B cell (primary cell): ENCODE measurements around the gene FERMT3. TPM values are rescaled to one million over a fixed set of nuclear protein-coding genes. Genes with fewer than 3 reads are reported as not detected.
A peak's percentile ranks its signal among the peaks of the same experiment; 100 is the strongest.

ENCODE experiments used
- ATAC-seq: fragments of 200-7000 bp; cut with Tn5 transposase; one replicate; pipeline ENCODE4 v1.10.0; 2021; ENCODE audit warnings: low read depth, mild to moderate bottlenecking, moderate number of reproducible peaks, moderate library complexity
- CTCF ChIA-PET: fragments of 350-600 bp; sonication (Branson Sonifier 250); formaldehyde crosslinking; loops from one replicate; lab custom pipeline; 2021; ENCODE audit warnings: antibody characterized with exemption, inconsistent platforms; lab: Charles Lee
- POLR2A ChIA-PET: fragments of 350-600 bp; sonication (Branson Sonifier 250); formaldehyde crosslinking; loops from one replicate; lab custom pipeline; 2021; ENCODE audit warnings: antibody characterized with exemption; lab: Charles Lee
- DNase-seq: peaks from one replicate; pipeline ENCODE4 v3.0.0; 2013
- H2AFZ ChIP-seq: 2 replicates; pipeline ENCODE4 v1.6.1; 2012; ENCODE audit warnings: mild to moderate bottlenecking, low read depth, low read length; ENCODE audit not compliant: insufficient read depth, poor library complexity, severe bottlenecking
- H3K27ac ChIP-seq, 2 donors: 1 replicate in 1 of 2; 2 replicates in 1 of 2; pipeline ENCODE4 v1.5.1; 2012 to 2013; ENCODE audit warnings: low read length in 2 of 2, mild to moderate bottlenecking in 2 of 2, moderate library complexity in 1 of 2
- H3K27me3 ChIP-seq, 4 experiments: fragments of 200-600 bp in 1 of 4; sonication (generic) in 1 of 4; replicated peaks in 1 of 4; 1 replicate in 2 of 4; 2 replicates in 2 of 4; pipeline versions ENCODE4 v1.6.1 to v1.7.0; 2013 to 2016; ENCODE audit warnings: low read length in 3 of 4, mild to moderate bottlenecking in 2 of 4, mixed read lengths in 1 of 4, moderate library complexity in 1 of 4; ENCODE audit not compliant: insufficient read depth in 4 of 4, control insufficient read depth in 3 of 4; ENCODE audit errors: control extremely low read depth in 1 of 4
- H3K36me3 ChIP-seq, 2 experiments: replicated peaks in 1 of 2; 1 replicate in 1 of 2; 2 replicates in 1 of 2; pipeline versions ENCODE4 v1.6.1 to v1.7.1; 2013; ENCODE audit warnings: low read length in 1 of 2; ENCODE audit not compliant: insufficient read depth in 2 of 2, control insufficient read depth in 1 of 2; ENCODE audit errors: control extremely low read depth in 1 of 2, extremely low read depth in 1 of 2
- H3K4me1 ChIP-seq, 2 donors: fragments of 200-600 bp in 1 of 2; sonication (generic) in 1 of 2; 1 replicate in 1 of 2; 2 replicates in 1 of 2; pipeline versions ENCODE4 v1.5.1 to v1.6.1; 2013 to 2017; ENCODE audit warnings: low read length in 2 of 2; ENCODE audit not compliant: control insufficient read depth in 2 of 2, insufficient read depth in 2 of 2
- H3K4me2 ChIP-seq: replicated peaks from 2 replicates; pipeline ENCODE3; 2012; ENCODE audit warnings: mild to moderate bottlenecking, low read depth, low read length; ENCODE audit not compliant: poor library complexity, severe bottlenecking
- H3K4me3 ChIP-seq, 5 experiments: fragments of 200-600 bp in 1 of 5; sonication (generic) in 1 of 5; 1 replicate in 3 of 5; 2 replicates in 2 of 5; pipeline versions ENCODE4 v1.5.1 to v1.7.0; 2011 to 2016; ENCODE audit warnings: low read length in 4 of 5, mild to moderate bottlenecking in 4 of 5, low read depth in 2 of 5, control low read depth in 1 of 5, moderate library complexity in 1 of 5; ENCODE audit not compliant: insufficient read depth in 1 of 5; ENCODE audit errors: control extremely low read depth in 1 of 5, extremely low read depth in 1 of 5
- H3K79me2 ChIP-seq: fragments of 200-600 bp; sonication (generic); one replicate; pipeline ENCODE4 v1.6.0; 2016; ENCODE audit warnings: low read length; ENCODE audit not compliant: control insufficient read depth, insufficient read depth
- H3K9ac ChIP-seq: fragments of 200-600 bp; sonication (generic); 2 replicates; pipeline ENCODE4 v1.6.1; 2017; ENCODE audit warnings: mild to moderate bottlenecking, low read length, moderate library complexity
- H3K9me3 ChIP-seq, 3 donors: one replicate each; pipeline versions ENCODE4 v1.6.1 to v1.7.1; 2013; ENCODE audit warnings: low read length in 2 of 3; ENCODE audit not compliant: control insufficient read depth in 2 of 3, insufficient read depth in 1 of 3; ENCODE audit errors: control extremely low read depth in 1 of 3
- H4K20me1 ChIP-seq: 2 replicates; pipeline ENCODE4 v1.6.0; 2012; ENCODE audit warnings: mild to moderate bottlenecking, low read length; ENCODE audit not compliant: insufficient read depth, control insufficient read depth, poor library complexity, severe bottlenecking
- H3K27ac Mint-ChIP-seq: one replicate; pipeline ENCODE4 v1.8.0; 2021; ENCODE audit warnings: mixed read lengths
- H3K27me3 Mint-ChIP-seq: one replicate; pipeline ENCODE4 v1.8.0; 2021; ENCODE audit warnings: mixed read lengths
- H3K4me1 Mint-ChIP-seq: one replicate; pipeline ENCODE4 v1.8.0; 2021; ENCODE audit warnings: mixed read lengths
- H3K4me3 Mint-ChIP-seq: one replicate; pipeline ENCODE4 v1.8.0; 2021; ENCODE audit warnings: mixed read lengths
- H3K9me3 Mint-ChIP-seq: one replicate; pipeline ENCODE4 v1.8.0; 2022; ENCODE audit warnings: mixed read lengths; ENCODE audit not compliant: insufficient read depth
- EZH2 ChIP-seq: IDR thresholded peaks from 2 replicates; pipeline ENCODE4 v1.6.1; 2012; ENCODE audit warnings: borderline replicate concordance, low read depth, mild to moderate bottlenecking, moderate library complexity, low read length; ENCODE audit not compliant: insufficient read depth, poor library complexity, severe bottlenecking
- WGBS: methylation state at CpG from one replicate; pipeline ENCODE4 v1.1.5; 2013; ENCODE audit warnings: missing lambda C conversion rate; ENCODE audit not compliant: insufficient coverage; 5-methylcytosine and 5-hydroxymethylcytosine counted together
- intact Hi-C: fragments of 100-400 bp; cut with micrococcal nuclease; formaldehyde crosslinking; loops from one replicate; pipeline ENCODE4 v1.10.0; 2022
- polyA plus RNA-seq: library from polyadenylated mRNA; depleted of rRNA; stranded (reverse); fragments of >200 nt; gene quantifications from 2 replicates; pipeline ENCODE4 v1.2.3, GENCODE V29; 2012
- total RNA-seq, 2 donors: library from RNA; stranded (reverse); fragments of 120-200 nt in 1 of 2; gene quantifications; 1 replicate in 1 of 2; 2 replicates in 1 of 2; pipeline versions ENCODE4 v1.2.3 to v1.2.4, GENCODE V29; 2013 to 2022
- TF ChIP-seq, protein P1 (sequence below): fragments of 200-600 bp; IDR thresholded peaks from one replicate; pipeline ENCODE4 v1.8.0; 2022; ENCODE audit warnings: antibody characterized with exemption, mild to moderate bottlenecking

The FERMT3 gene
- total and polyA plus RNA-seq, 2 donors (not counting 1 experiment from before 2014, with no cell fraction given): 96.2 to 170 TPM

DNA sequence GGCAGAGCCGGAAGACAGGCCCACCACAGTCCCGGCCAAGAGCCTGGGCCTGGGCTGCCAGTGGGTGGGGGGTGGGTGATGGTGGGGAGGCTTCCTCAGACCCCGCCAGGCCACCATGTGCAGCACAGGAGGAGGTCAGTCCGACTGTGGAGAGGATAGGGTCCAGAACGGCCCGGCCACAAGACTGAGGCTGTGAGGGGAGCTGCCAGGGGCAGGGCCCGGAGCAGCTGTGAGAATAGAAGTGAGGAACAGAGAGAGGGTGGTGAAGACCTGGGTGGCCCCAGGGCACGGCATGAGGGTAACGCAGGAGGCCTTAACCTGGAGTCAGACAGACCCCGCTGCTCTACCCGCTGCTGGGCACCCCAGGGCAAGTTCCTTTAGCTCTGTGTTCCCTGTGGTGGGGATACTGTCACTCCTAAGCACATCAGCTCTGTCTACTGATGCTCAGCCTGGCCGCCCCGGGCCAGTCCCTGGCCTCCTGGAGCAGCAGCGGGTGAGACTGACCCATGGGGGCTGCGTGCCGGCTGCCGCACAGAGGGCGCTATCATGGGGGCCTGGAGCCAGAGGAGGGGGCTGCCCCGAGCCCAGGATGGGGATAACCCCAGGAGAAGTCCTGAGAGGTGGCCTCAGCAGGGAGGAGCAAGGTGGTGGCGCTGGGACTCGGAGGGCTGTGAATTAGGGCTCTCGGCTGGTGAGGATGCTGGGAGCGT, 1.7 kb downstream of the FERMT3 start:
- no peaks in the 10 kb centered on the region for H3K9me3 Mint-ChIP-seq
- WGBS: 67% methylated on average over 21 of the region's 23 CpGs
- peaks cover 0 to 41% of the 10 kb centered on the region in 2 experiments for H3K36me3 ChIP-seq
- DNase-seq: no peak
- no peaks in the 10 kb centered on the region for H3K27me3 Mint-ChIP-seq
- H3K9me3 ChIP-seq: no peaks in the 10 kb centered on the region
- H3K4me1 Mint-ChIP-seq: peaks cover 57% of the 10 kb centered on the region
- peak overlapping the region; percentile 93 for H3K9ac ChIP-seq
- peak overlapping the region; percentile 90 for H3K4me3 Mint-ChIP-seq
- ATAC-seq: no peak
- H3K4me1 ChIP-seq: peaks cover 30 to 58% of the 10 kb centered on the region in 2 donors
- TF ChIP-seq EZH2: no peak
- TF ChIP-seq, protein P1, sequence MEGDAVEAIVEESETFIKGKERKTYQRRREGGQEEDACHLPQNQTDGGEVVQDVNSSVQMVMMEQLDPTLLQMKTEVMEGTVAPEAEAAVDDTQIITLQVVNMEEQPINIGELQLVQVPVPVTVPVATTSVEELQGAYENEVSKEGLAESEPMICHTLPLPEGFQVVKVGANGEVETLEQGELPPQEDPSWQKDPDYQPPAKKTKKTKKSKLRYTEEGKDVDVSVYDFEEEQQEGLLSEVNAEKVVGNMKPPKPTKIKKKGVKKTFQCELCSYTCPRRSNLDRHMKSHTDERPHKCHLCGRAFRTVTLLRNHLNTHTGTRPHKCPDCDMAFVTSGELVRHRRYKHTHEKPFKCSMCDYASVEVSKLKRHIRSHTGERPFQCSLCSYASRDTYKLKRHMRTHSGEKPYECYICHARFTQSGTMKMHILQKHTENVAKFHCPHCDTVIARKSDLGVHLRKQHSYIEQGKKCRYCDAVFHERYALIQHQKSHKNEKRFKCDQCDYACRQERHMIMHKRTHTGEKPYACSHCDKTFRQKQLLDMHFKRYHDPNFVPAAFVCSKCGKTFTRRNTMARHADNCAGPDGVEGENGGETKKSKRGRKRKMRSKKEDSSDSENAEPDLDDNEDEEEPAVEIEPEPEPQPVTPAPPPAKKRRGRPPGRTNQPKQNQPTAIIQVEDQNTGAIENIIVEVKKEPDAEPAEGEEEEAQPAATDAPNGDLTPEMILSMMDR: no peak
- H3K4me3 ChIP-seq: peak overlapping the region in 4 of 5 experiments; percentile 72 to 95 (median 85)
- peaks cover 37% of the 10 kb centered on the region for H3K79me2 ChIP-seq
- H3K27ac ChIP-seq: peak overlapping the region; percentile 73 to 90
- no peaks in the 10 kb centered on the region for H3K27me3 ChIP-seq
- intact Hi-C loops: loop anchor here (10.0 kb wide), 1 partner anchor 447 kb away; no protein-coding TSS in a partner anchor
- H4K20me1 ChIP-seq: peaks cover 37% of the 10 kb centered on the region
- H3K27ac Mint-ChIP-seq: peak overlapping the region; percentile 96
- H2AFZ ChIP-seq: peak overlapping the region; percentile 74
- peak overlapping the region; percentile 99 for H3K4me2 ChIP-seq
- CTCF ChIA-PET: interaction anchor here (0.6 to 10.3 kb wide), 12 partner anchors 8 to 1322 kb away, joined by 3 to 243 read pairs (median 17); partner anchors contain the start of genes CATSPERZ, ESRRA, NUDT22 and PLCB3
- POLR2A ChIA-PET: interaction anchor here (0.5 to 4.8 kb wide), 16 partner anchors 8 to 1543 kb away, joined by 3 to 78 read pairs (median 6); partner anchors contain the start of genes BAD, C11orf98, DNAJC4 and FKBP2
